H9 (cell line): Measurements from ENCODE around the gene LRCH4. TPM values are rescaled to one million over a fixed set of nuclear protein-coding genes. Genes with fewer than 3 reads are reported as not detected.

ENCODE experiments used
- DNase-seq: peaks from one replicate; pipeline ENCODE4 v3.0.0-alpha.2; 2017
- H2AFZ ChIP-seq: one replicate; pipeline ENCODE4 v1.6.1; 2013; ENCODE audit warnings: mild to moderate bottlenecking, low read length, control low read depth, moderate library complexity
- H2AK5ac ChIP-seq: 2 replicates; pipeline ENCODE4 v1.6.1; 2013; ENCODE audit warnings: low read length, control low read depth, mixed read lengths; ENCODE audit not compliant: insufficient read length
- H2BK120ac ChIP-seq: one replicate; pipeline ENCODE4 v1.6.1; 2013; ENCODE audit warnings: low read depth, mild to moderate bottlenecking, low read length, control low read depth, inconsistent platforms; ENCODE audit not compliant: poor library complexity, severe bottlenecking
- H2BK12ac ChIP-seq: 2 replicates; pipeline ENCODE4 v1.6.1; 2013; ENCODE audit warnings: low read length, control low read depth, mixed read lengths, low read depth; ENCODE audit not compliant: insufficient read length
- H2BK15ac ChIP-seq: 2 replicates; pipeline ENCODE4 v1.6.1; 2013; ENCODE audit warnings: low read depth, low read length, control low read depth
- H2BK20ac ChIP-seq: one replicate; pipeline ENCODE4 v1.6.1; 2013; ENCODE audit warnings: low read depth, mild to moderate bottlenecking, low read length, control low read depth, inconsistent platforms; ENCODE audit not compliant: poor library complexity, severe bottlenecking
- H2BK5ac ChIP-seq: 2 replicates; pipeline ENCODE4 v1.6.1; 2013; ENCODE audit warnings: low read length, control low read depth, mixed read lengths; ENCODE audit not compliant: insufficient read length
- H3K14ac ChIP-seq: 2 replicates; pipeline ENCODE4 v1.6.1; 2013; ENCODE audit warnings: low read length, control low read depth; ENCODE audit not compliant: insufficient read depth
- H3K18ac ChIP-seq: 2 replicates; pipeline ENCODE4 v1.6.1; 2013; ENCODE audit warnings: low read depth, mild to moderate bottlenecking, mixed read lengths, low read length, control low read depth; ENCODE audit not compliant: insufficient read length
- H3K23ac ChIP-seq: 2 replicates; pipeline ENCODE4 v1.6.1; 2013; ENCODE audit warnings: low read length, control low read depth, mixed read lengths, low read depth; ENCODE audit not compliant: insufficient read length
- H3K23me2 ChIP-seq: 2 replicates; pipeline ENCODE4 v1.6.1; 2013; ENCODE audit warnings: low read depth, mild to moderate bottlenecking, mixed read lengths, low read length, control low read depth; ENCODE audit not compliant: insufficient read length, poor library complexity, severe bottlenecking
- H3K27ac ChIP-seq: 2 replicates; pipeline ENCODE4 v1.5.1; 2013; ENCODE audit warnings: low read length, control low read depth, mixed read lengths, low read depth; ENCODE audit not compliant: insufficient read length
- H3K27me3 ChIP-seq: 2 replicates; pipeline ENCODE4 v1.6.1; 2013; ENCODE audit warnings: low read length, control low read depth, inconsistent platforms; ENCODE audit not compliant: insufficient read depth
- H3K4ac ChIP-seq: 2 replicates; pipeline ENCODE4 v1.6.1; 2013; ENCODE audit warnings: low read depth, mild to moderate bottlenecking, control low read depth, inconsistent platforms, low read length, moderate library complexity
- H3K4me1 ChIP-seq: 2 replicates; pipeline ENCODE4 v1.6.1; 2013; ENCODE audit warnings: low read length, control low read depth, inconsistent platforms; ENCODE audit not compliant: insufficient read depth
- H3K4me2 ChIP-seq: 2 replicates; pipeline ENCODE4 v1.6.1; 2013; ENCODE audit warnings: low read length, control low read depth, mixed read lengths; ENCODE audit not compliant: insufficient read length, insufficient read depth
- H3K56ac ChIP-seq: 2 replicates; pipeline ENCODE4 v1.6.1; 2013; ENCODE audit warnings: low read depth, mild to moderate bottlenecking, mixed read lengths, low read length, control low read depth; ENCODE audit not compliant: insufficient read length
- H3K79me1 ChIP-seq: 2 replicates; pipeline ENCODE4 v1.6.1; 2013; ENCODE audit warnings: low read depth, mild to moderate bottlenecking, moderate library complexity, low read length, control low read depth, inconsistent platforms; ENCODE audit not compliant: insufficient read depth, poor library complexity, severe bottlenecking
- H3K79me2 ChIP-seq: 2 replicates; pipeline ENCODE4 v1.6.1; 2013; ENCODE audit warnings: low read length, control low read depth, inconsistent platforms; ENCODE audit not compliant: insufficient read depth
- H3K9ac ChIP-seq: 2 replicates; pipeline ENCODE4 v1.6.1; 2013; ENCODE audit warnings: low read length, control low read depth, mixed read lengths; ENCODE audit not compliant: insufficient read length; ENCODE audit errors: extremely low read depth
- H3K9me3 ChIP-seq: one replicate; pipeline ENCODE4 v1.6.1; 2013; ENCODE audit warnings: low read depth, low read length, inconsistent platforms; ENCODE audit not compliant: control insufficient read depth
- H3T11ph ChIP-seq: one replicate; pipeline ENCODE4 v1.6.1; 2013; ENCODE audit warnings: mild to moderate bottlenecking, low read length, control low read depth, inconsistent platforms
- H4K20me1 ChIP-seq: one replicate; pipeline ENCODE4 v1.6.1; 2013; ENCODE audit not compliant: control insufficient read depth, insufficient read length, insufficient read depth
- H4K5ac ChIP-seq: 2 replicates; pipeline ENCODE4 v1.6.1; 2013; ENCODE audit warnings: low read depth, mild to moderate bottlenecking, mixed read lengths, low read length, control low read depth; ENCODE audit not compliant: insufficient read length
- H4K8ac ChIP-seq: replicated peaks from 2 replicates; pipeline ENCODE4 v1.6.1; 2013; ENCODE audit warnings: low read length, control low read depth, mixed read lengths, low read depth; ENCODE audit not compliant: insufficient read length
- H4K91ac ChIP-seq: 2 replicates; pipeline ENCODE4 v1.6.1; 2013; ENCODE audit warnings: low read depth, mild to moderate bottlenecking, moderate library complexity, mixed read lengths, low read length, control low read depth; ENCODE audit not compliant: insufficient read length
- H3K27ac Mint-ChIP-seq, 3 experiments: 2 replicates in 2 of 3; 3 replicates in 1 of 3; pipeline ENCODE4 v1.8.0; 2020 to 2021; ENCODE audit warnings: mixed read lengths in 3 of 3, mild to moderate bottlenecking in 1 of 3, moderate library complexity in 1 of 3
- H3K27me3 Mint-ChIP-seq: 2 replicates; pipeline ENCODE4 v1.8.0; 2021; ENCODE audit warnings: low read depth, mild to moderate bottlenecking, moderate library complexity, mixed read lengths
- H3K36me3 Mint-ChIP-seq, 3 experiments: 2 replicates in 2 of 3; 3 replicates in 1 of 3; pipeline ENCODE4 v1.8.0; 2020 to 2021; ENCODE audit warnings: low read depth in 3 of 3, mixed read lengths in 3 of 3; ENCODE audit not compliant: insufficient read depth in 1 of 3
- H3K4me1 Mint-ChIP-seq, 2 experiments: 2 replicates each; pipeline ENCODE4 v1.8.0; 2020; ENCODE audit warnings: mixed read lengths in 2 of 2
- H3K4me3 Mint-ChIP-seq, 2 experiments: 2 replicates in 1 of 2; 3 replicates in 1 of 2; pipeline ENCODE4 v1.8.0; 2020 to 2021; ENCODE audit warnings: mild to moderate bottlenecking in 2 of 2, mixed read lengths in 2 of 2, moderate library complexity in 1 of 2
- H3K9me3 Mint-ChIP-seq, 2 experiments: 2 replicates in 1 of 2; 3 replicates in 1 of 2; pipeline ENCODE4 v1.8.0; 2020; ENCODE audit warnings: mild to moderate bottlenecking in 2 of 2, mixed read lengths in 2 of 2, moderate library complexity in 1 of 2
- CTCF ChIP-seq: fragments of 200-600 bp; sonication (generic); conservative IDR thresholded peaks from 3 replicates; pipeline ENCODE4 v1.8.0; 2021; ENCODE audit warnings: antibody characterized with exemption, mild to moderate bottlenecking
- WGBS: extraction: QIAGEN DNeasy Blood & Tissue Kit; methylation state at CpG from one replicate; pipeline ENCODE4 v1.1.7; 2013; ENCODE audit warnings: missing lambda C conversion rate, low lambda C conversion rate, mixed read lengths; ENCODE audit not compliant: insufficient read length; ENCODE audit errors: extremely low coverage; 5-methylcytosine and 5-hydroxymethylcytosine counted together
- total RNA-seq: library from RNA; stranded (reverse); gene quantifications from 2 replicates; pipeline ENCODE4 v1.2.1, GENCODE V29; 2021

The LRCH4 gene
- total RNA-seq, 1 experiment from 2014 or later: 39.1 TPM

DNA sequence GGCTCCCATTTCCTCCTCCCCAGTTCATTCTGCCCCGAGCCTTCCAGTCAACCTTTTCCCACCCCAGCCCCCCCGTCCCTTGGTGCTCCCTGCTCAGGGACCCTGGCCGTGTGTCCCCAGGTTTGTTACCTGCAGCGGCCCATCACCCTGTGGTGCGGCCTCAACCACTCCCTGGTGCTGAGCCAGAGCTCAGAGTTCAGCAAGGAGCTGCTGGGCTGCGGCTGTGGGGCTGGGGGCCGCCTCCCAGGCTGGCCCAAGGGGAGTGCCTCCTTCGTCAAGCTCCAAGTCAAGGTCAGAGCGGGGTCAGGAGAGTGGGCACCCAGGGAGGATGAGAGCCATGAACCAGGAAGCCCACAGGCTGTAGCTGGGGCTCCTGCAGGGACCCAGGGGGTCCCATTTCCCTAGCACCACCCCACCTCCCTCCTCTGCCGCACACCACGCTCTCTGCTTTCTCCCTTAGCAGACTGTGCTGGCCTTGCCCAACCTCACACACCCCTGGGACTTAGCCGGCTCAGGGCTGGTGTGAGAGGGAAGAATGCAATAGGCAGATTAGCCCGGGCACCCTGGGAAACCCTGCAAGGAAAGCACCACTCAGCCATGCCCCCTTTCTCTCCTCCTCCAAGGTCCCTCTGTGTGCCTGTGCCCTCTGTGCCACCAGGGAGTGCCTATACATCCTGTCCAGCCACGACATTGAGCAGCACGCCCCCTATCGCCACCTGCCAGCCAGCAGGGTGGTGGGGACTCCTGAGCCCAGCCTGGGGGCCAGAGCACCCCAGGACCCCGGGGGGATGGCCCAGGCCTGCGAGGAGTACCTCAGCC is 14.2 kb upstream of the LRCH4 start:
- Histone ChIP-seq H2BK120ac (no peak overlapping the region), H3K4me1 (peaks cover 4% of the 10 kb centered on the region; the same call in 1 of the 2 replicates), H2BK15ac (no peak overlapping the region), H3K4me2 (no peak overlapping the region), H4K91ac (no peak overlapping the region), H3K9me3 (no peaks in the 10 kb centered on the region), H3K79me1 (no peaks in the 10 kb centered on the region), H3K56ac (no peak overlapping the region), H2BK20ac (no peak overlapping the region), H3K27ac (no peak overlapping the region), H4K8ac (no peak overlapping the region), H4K20me1 (no peaks in the 10 kb centered on the region), H2BK5ac (no peak overlapping the region), H3K23ac (no peak overlapping the region), H3K9ac (no peak overlapping the region), H3K23me2 (peaks cover 27% of the 10 kb centered on the region), H3K18ac (no peak overlapping the region), H2BK12ac (no peak overlapping the region), H2AK5ac (no peak overlapping the region), H4K5ac (no peak overlapping the region), H3K4ac (no peak overlapping the region), H3K14ac (no peak overlapping the region; the same call in 1 of the 2 replicates), H3K27me3 (no peaks in the 10 kb centered on the region), H2AFZ (no peak overlapping the region), H3K79me2 (no peaks in the 10 kb centered on the region), H3T11ph (no peak overlapping the region)
- no CpG with 5 or more reads among the region's 18 CpGs for WGBS
- Mint-ChIP-seq H3K36me3 (peaks cover 5 to 42% (median 9%) of the 10 kb centered on the region in 3 experiments; a peak in 5 of 7 replicates), H3K27me3 (peaks cover 10% of the 10 kb centered on the region), H3K4me1 (peaks cover 25 to 33% of the 10 kb centered on the region in 2 experiments), H3K4me3 (peak overlapping the region in 1 of 2 experiments; percentile 14; a peak in 1 of 5 replicates), H3K9me3 (no peaks in the 10 kb centered on the region), H3K27ac (peak overlapping the region in 1 of 3 experiments; percentile 24; a peak in 1 of 7 replicates)
- peak; percentile 48 for TF ChIP-seq CTCF
- no peak for DNase-seq
